A673 (cell line): ENCODE results near the gene NEMP2. TPM values are rescaled to one million over a fixed set of nuclear protein-coding genes. Genes with fewer than 3 reads are reported as not detected.

Experiments
- BruUV-seq: library from RNA; stranded (reverse); fragments of 400-500 nt; replicated peaks from 2 replicates; lab custom pipeline; 2021; lab: Mats Ljungman, UMichigan
- CTCF ChIA-PET: fragments of 300-600 bp; sonication (Branson Sonifier 250); formaldehyde crosslinking; loops from one replicate; lab custom pipeline; 2022; ENCODE audit warnings: antibody characterized with exemption; lab: Charles Lee
- POLR2A ChIA-PET: fragments of 300-600 bp; sonication (Branson Sonifier 250); formaldehyde crosslinking; loops from one replicate; lab custom pipeline; 2022; ENCODE audit warnings: antibody characterized with exemption; ENCODE audit not compliant: low non-redundant PET; lab: Charles Lee
- DNase-seq: peaks from one replicate; pipeline ENCODE4 v3.0.0-alpha.2; 2015; ENCODE audit warnings: low spot score
- H3K27ac ChIP-seq: fragments of 200-600 bp; sonication (generic); 2 replicates; pipeline ENCODE4 v1.5.1; 2016; ENCODE audit warnings: mixed run types, low read depth, mild to moderate bottlenecking, mixed read lengths, antibody characterized with exemption, low read length; ENCODE audit not compliant: poor library complexity, severe bottlenecking
- H3K27me3 ChIP-seq: fragments of 200-600 bp; sonication (generic); replicated peaks from 2 replicates; pipeline ENCODE4 v1.6.1; 2017; ENCODE audit warnings: mixed run types, low read depth, mild to moderate bottlenecking, mixed read lengths, antibody characterized with exemption, low read length; ENCODE audit not compliant: insufficient read depth, poor library complexity
- H3K36me3 ChIP-seq: fragments of 200-600 bp; sonication (generic); 2 replicates; pipeline ENCODE4 v1.6.1; 2016; ENCODE audit warnings: mixed run types, mild to moderate bottlenecking, mixed read lengths, antibody characterized with exemption, low read length; ENCODE audit not compliant: insufficient read depth, poor library complexity, severe bottlenecking
- H3K4me1 ChIP-seq: fragments of 200-600 bp; sonication (generic); 2 replicates; pipeline ENCODE4 v1.6.1; 2017; ENCODE audit warnings: mixed run types, mild to moderate bottlenecking, mixed read lengths, antibody characterized with exemption, low read length; ENCODE audit not compliant: insufficient read depth, poor library complexity, severe bottlenecking
- H3K4me3 ChIP-seq: fragments of 200-600 bp; sonication (generic); 2 replicates; pipeline ENCODE4 v1.5.1; 2016; ENCODE audit warnings: low read depth, mixed run types, mild to moderate bottlenecking, mixed read lengths, low read length; ENCODE audit not compliant: poor library complexity, severe bottlenecking
- H3K9me3 ChIP-seq: fragments of 200-600 bp; sonication (generic); 2 replicates; pipeline ENCODE4 v1.6.1; 2016; ENCODE audit warnings: mixed run types, low read depth, mild to moderate bottlenecking, mixed read lengths, antibody characterized with exemption, low read length; ENCODE audit not compliant: poor library complexity, severe bottlenecking
- CTCF ChIP-seq: fragments of 300-800, 200-600 bp; sonication (generic); conservative IDR thresholded peaks from 2 replicates; pipeline ENCODE4 v1.5.1; 2017; ENCODE audit warnings: low read depth, mild to moderate bottlenecking, antibody characterized with exemption, low read length, moderate library complexity, mixed read lengths
- EZH2 ChIP-seq: fragments of 200-600 bp; sonication (generic); IDR thresholded peaks from 2 replicates; pipeline ENCODE4 v1.6.1; 2017; ENCODE audit warnings: borderline replicate concordance, low read depth, mild to moderate bottlenecking, mixed read lengths, antibody characterized with exemption, low read length; ENCODE audit not compliant: poor library complexity, severe bottlenecking
- intact Hi-C: fragments of 100-400 bp; cut with micrococcal nuclease; formaldehyde crosslinking; loops from one replicate; pipeline ENCODE4 v1.10.0; 2022; ENCODE audit not compliant: unreplicated experiment
- total RNA-seq: library from RNA; stranded (reverse); gene quantifications from 2 replicates; pipeline ENCODE4 v1.2.3, GENCODE V29; 2021

NEMP2 gene
- total RNA-seq, 1 experiment from 2014 or later, result 12.6 TPM

DNA sequence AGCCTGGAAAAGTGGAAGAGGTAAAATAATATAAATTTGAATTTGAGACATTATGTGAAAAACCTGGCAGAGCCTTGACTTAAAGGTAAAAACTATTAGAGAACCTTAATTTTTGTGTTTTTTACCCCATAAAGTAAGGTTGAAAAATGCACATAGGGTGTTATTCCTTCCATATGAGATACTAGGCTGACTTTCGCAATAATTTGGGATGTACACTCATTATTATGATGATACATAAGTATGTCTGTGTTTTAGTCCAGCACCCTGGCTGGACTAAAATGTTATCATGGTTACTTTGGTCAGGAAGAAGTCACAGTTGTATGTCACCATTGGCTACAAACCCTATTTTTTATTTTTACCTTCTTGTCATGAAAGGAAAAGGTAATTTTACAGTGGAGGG lies 19.8 kb downstream of the NEMP2 start:
- no peaks in the 10 kb centered on the region for H3K9me3 ChIP-seq
- H3K4me3 ChIP-seq, result no peak overlapping the region
- CTCF ChIA-PET, result no interaction called here
- DNase-seq, result no peak
- POLR2A ChIA-PET, result no interaction called here
- no peaks in the 10 kb centered on the region for H3K27me3 ChIP-seq
- no peak overlapping the region for H3K27ac ChIP-seq
- H3K4me1 ChIP-seq, result no peaks in the 10 kb centered on the region
- BruUV-seq, result no TSS peak
- TF ChIP-seq EZH2 (no peak), CTCF (no peak)
- peaks cover 3% of the 10 kb centered on the region for H3K36me3 ChIP-seq
- intact Hi-C loops, result loop anchor here (10.0 kb wide), 1 partner anchor 180 kb away; no protein-coding TSS in a partner anchor

DNA sequence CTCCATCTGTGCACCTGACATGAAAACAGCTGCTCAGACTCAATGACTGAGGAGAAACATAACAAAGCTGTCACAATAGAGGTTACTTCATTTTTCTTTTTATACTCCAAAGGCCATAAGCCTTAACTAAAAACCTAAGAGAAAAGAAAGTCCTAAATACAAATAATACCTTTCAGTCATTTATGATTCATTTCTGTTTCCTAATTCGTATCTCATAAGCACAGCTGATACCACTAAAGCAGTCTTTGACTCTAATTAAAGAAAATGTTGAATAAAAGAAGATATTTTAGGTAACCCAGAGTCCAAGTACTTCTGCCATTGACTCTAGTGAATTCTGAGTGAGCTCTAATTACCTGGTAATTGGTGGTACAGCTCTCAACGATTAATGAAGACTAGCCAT lies 20.6 kb downstream of the NEMP2 start:
- ChIA-PET POLR2A (no interaction called here), CTCF (no interaction called here)
- TF ChIP-seq EZH2 (no peak), CTCF (no peak)
- H3K9me3 ChIP-seq, result no peaks in the 10 kb centered on the region
- no peak overlapping the region for H3K27ac ChIP-seq
- H3K27me3 ChIP-seq, result no peaks in the 10 kb centered on the region
- intact Hi-C loops, result loop anchor here (10.0 kb wide), 1 partner anchor 179 kb away; no protein-coding TSS in a partner anchor
- BruUV-seq, result no TSS peak
- peaks cover 3% of the 10 kb centered on the region for H3K36me3 ChIP-seq
- no peaks in the 10 kb centered on the region for H3K4me1 ChIP-seq
- no peak overlapping the region for H3K4me3 ChIP-seq
- DNase-seq, result no peak

DNA sequence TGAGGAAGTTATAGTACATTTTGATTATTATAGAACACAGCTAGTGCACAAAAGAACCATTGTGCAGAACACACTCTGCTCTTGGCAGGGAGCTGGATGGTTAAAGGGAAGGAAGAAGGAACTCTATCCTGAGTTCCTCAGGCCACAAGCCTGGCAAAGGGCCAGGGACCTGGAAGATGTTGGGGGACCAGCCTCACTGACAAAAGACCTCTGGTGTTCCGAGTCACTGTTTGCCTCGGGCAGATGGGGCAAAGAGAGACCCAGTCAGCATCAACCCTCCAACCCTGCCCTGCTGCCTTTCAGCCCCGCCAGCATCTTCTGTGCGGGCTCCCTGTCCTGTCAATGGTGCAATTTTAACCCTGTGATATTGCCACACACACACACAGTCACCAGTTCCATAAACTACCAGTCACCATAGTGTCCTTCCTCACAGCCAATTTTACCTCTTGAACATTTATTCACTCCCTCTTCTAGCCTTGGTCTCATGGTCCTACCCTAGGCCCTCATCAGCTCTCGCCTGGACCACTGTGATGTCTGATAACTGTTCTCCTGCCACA lies 21.9 kb downstream of the NEMP2 start:
- Histone ChIP-seq H3K4me1 (no peaks in the 10 kb centered on the region), H3K36me3 (no peaks in the 10 kb centered on the region), H3K27me3 (no peaks in the 10 kb centered on the region), H3K27ac (no peak overlapping the region), H3K9me3 (no peaks in the 10 kb centered on the region), H3K4me3 (no peak overlapping the region)
- no peak for DNase-seq
- ChIA-PET CTCF (no interaction called here), POLR2A (no interaction called here)
- no TSS peak for BruUV-seq
- intact Hi-C loops, result loop anchor here (10.0 kb wide), 1 partner anchor 178 kb away; no protein-coding TSS in a partner anchor
- TF ChIP-seq CTCF (no peak), EZH2 (no peak)
